ENCODE data around the gene SLX9.

- TF ChIP-seq, protein P1, sequence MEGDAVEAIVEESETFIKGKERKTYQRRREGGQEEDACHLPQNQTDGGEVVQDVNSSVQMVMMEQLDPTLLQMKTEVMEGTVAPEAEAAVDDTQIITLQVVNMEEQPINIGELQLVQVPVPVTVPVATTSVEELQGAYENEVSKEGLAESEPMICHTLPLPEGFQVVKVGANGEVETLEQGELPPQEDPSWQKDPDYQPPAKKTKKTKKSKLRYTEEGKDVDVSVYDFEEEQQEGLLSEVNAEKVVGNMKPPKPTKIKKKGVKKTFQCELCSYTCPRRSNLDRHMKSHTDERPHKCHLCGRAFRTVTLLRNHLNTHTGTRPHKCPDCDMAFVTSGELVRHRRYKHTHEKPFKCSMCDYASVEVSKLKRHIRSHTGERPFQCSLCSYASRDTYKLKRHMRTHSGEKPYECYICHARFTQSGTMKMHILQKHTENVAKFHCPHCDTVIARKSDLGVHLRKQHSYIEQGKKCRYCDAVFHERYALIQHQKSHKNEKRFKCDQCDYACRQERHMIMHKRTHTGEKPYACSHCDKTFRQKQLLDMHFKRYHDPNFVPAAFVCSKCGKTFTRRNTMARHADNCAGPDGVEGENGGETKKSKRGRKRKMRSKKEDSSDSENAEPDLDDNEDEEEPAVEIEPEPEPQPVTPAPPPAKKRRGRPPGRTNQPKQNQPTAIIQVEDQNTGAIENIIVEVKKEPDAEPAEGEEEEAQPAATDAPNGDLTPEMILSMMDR (conservative IDR thresholded peaks at IDR 0.05), result no peak
- TF ChIP-seq ZFX (IDR thresholded peaks at IDR 0.05), result no peak
These were observed 82.9 kb downstream of the SLX9 start for GRCh38 chr21:45022736-45023135.

Data from C4-2B (cell line).